Pancreas (tissue), 10 donors: ENCODE measurements around the gene SEMA4D. TPM values are rescaled to one million over a fixed set of nuclear protein-coding genes. Genes with fewer than 3 reads are reported as not detected.

Experiments used
- ATAC-seq, 4 donors: fragments of 200-7000 bp; cut with Tn5 transposase; one replicate each; pipeline versions ENCODE4 v1.8.0 to v1.9.1; 2020; ENCODE audit warnings: mild to moderate bottlenecking in 4 of 4, moderate library complexity in 4 of 4
- DNase-seq, 6 donors: peaks; one replicate each; pipeline ENCODE4 v3.0.0-alpha.2; 2020
- FAIRE-seq: peaks from 2 replicates; lab custom pipeline; 2012; peaks lifted over from hg19 to GRCh38; lab: Jason Lieb, UNC
- H3K27ac ChIP-seq, 4 donors: fragments of 200-600 bp; sonication (generic); 1 replicate in 3 of 4; 2 replicates in 1 of 4; pipeline versions ENCODE4 v1.5.0 to v1.8.0; 2020
- H3K27me3 ChIP-seq, 4 donors: fragments of 200-600 bp; one replicate each; pipeline ENCODE4 v1.8.0; 2021
- H3K36me3 ChIP-seq, 3 donors: fragments of 200-600 bp; sonication (generic) in 1 of 3; one replicate each; pipeline versions ENCODE4 v1.5.0 to v1.8.0; 2020 to 2021
- H3K4me1 ChIP-seq, 3 donors: fragments of 200-600 bp; one replicate each; pipeline ENCODE4 v1.8.0; 2021
- H3K4me3 ChIP-seq, 4 donors: fragments of 200-600 bp; sonication (generic) in 2 of 4; one replicate each; pipeline versions ENCODE4 v1.5.0 to v1.8.0; 2020 to 2021
- H3K9me3 ChIP-seq, 4 donors: fragments of 200-600 bp; one replicate each; pipeline ENCODE4 v1.8.0; 2021
- WGBS, 2 donors: extraction: QIAGEN DNeasy Blood & Tissue Kit; methylation state at CpG; one replicate each; pipeline ENCODE4 v1.1.7; 2013; 5-methylcytosine and 5-hydroxymethylcytosine counted together
- intact Hi-C, 3 donors: fragments of 100-400 bp; cut with DNase I; formaldehyde crosslinking; loops; one replicate each; pipeline versions ENCODE4 v1.11.1 to v1.14.2; 2022
- polyA plus RNA-seq, 2 donors: library from polyadenylated mRNA; stranded (reverse); fragments of 200-250 nt; gene quantifications; one replicate each; pipeline ENCODE4 v1.2.3, GENCODE V29; 2013
- total RNA-seq, 6 donors: library from RNA; stranded (reverse); fragmentation: NEBNext Ultra II Directional in 4 of 6; extraction: Animal tissue kit (Norgen Biotek cat#: 25700) in 4 of 6; gene quantifications; one replicate each; pipeline versions ENCODE4 v1.2.1 to v1.2.4, GENCODE V29; 2021 to 2023
- TF ChIP-seq, protein P1 (sequence below), 4 donors: fragments of 200-600 bp; sonication (generic) in 3 of 4; IDR thresholded peaks; one replicate each; pipeline versions ENCODE4 v1.5.0 to v1.8.0; 2021; ENCODE audit warnings: antibody characterized with exemption in 4 of 4
- donor health status: healthy with polysubstance abuse.
- donor health status: DM: no; HTN: no; CAD: no; lungs with moderate emphysema.
- donor health status: DM: no; HTN: no; CAD: no.
- donor health status: control.
- donor health status: control.
- donor health status: Bipolar disorder and iron deficiency.
- donor health status: DM: yes; HTN: yes; CAD: no.
- donor health status: DM: no; HTN: no; CAD: no.
- donor health status: DM: no; HTN: no; CAD: no.
- donor health status: DM: yes; HTN: yes; CAD: no.

The SEMA4D gene
- total and polyA plus RNA-seq, 8 donors: 7.1 to 29.7 (median 12.9) TPM

DNA sequence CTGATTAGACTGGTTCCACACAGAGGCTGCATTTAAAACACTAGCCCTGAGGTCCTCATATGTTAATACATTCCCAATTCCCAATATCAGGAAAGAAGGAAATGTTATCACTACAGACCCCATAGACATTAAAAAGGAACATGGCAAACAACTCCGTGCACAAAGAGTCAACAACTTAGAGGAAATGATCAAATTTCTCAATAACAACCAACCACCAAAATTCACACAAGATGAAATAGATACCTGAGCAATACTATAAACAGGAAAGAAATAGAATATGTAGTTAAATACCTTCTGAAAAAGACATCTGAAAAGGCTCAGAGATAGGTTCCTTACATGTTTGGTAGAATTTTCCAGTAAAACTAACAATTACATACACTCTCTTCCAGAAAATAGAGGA, 28.9 kb downstream of the SEMA4D start:
- WGBS, 2 donors: 45 to 70% methylated on average over 1 of the region's 1 CpG
- FAIRE-seq: no peak
- H3K4me3 ChIP-seq: no peak overlapping the region
- H3K9me3 ChIP-seq: no peaks in the 10 kb centered on the region
- DNase-seq: no peak
- no peaks in the 10 kb centered on the region for H3K27me3 ChIP-seq
- ATAC-seq: no peak
- H3K27ac ChIP-seq: no peak overlapping the region
- intact Hi-C loops: no loop called here
- TF ChIP-seq, protein P1, sequence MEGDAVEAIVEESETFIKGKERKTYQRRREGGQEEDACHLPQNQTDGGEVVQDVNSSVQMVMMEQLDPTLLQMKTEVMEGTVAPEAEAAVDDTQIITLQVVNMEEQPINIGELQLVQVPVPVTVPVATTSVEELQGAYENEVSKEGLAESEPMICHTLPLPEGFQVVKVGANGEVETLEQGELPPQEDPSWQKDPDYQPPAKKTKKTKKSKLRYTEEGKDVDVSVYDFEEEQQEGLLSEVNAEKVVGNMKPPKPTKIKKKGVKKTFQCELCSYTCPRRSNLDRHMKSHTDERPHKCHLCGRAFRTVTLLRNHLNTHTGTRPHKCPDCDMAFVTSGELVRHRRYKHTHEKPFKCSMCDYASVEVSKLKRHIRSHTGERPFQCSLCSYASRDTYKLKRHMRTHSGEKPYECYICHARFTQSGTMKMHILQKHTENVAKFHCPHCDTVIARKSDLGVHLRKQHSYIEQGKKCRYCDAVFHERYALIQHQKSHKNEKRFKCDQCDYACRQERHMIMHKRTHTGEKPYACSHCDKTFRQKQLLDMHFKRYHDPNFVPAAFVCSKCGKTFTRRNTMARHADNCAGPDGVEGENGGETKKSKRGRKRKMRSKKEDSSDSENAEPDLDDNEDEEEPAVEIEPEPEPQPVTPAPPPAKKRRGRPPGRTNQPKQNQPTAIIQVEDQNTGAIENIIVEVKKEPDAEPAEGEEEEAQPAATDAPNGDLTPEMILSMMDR (IDR thresholded peaks at IDR 0.05): no peak
- no peaks in the 10 kb centered on the region for H3K36me3 ChIP-seq
- H3K4me1 ChIP-seq: no peaks in the 10 kb centered on the region

DNA sequence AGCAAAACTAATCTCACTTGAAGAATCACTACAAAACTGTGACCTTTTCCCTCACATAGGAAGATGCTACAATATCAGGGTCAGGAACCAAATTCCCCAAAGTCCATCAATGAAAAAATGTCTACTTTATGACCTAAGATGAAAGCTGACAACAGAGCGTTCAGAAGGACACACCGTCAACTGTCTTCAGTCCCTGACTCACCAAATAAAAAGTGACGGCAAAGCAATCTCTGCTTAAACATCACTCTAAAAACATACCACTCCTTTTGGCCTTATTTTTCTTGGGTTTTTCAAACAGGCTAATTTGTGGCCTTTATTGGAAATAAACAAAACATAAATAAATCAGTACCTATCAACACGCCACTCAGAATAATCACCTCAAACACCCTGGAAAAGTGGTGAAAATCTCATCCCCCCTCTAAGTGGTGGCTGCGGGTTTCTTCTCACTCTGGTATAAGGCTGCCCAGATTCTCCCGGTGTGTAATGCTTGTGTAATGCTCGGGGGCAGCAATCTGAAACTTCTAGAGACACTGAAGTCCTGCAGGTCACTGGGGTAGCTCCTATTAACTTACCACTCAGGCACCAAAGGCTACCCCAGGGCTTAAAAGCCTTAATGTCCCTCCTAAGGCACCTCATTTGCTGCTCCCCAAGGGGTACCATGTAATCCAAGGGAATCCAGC, 29.5 kb downstream of the SEMA4D start:
- WGBS, 2 donors: 91 to 94% methylated on average over 7 of the region's 7 CpGs
- intact Hi-C loops: no loop called here
- Histone ChIP-seq H3K27me3 (no peaks in the 10 kb centered on the region), H3K4me3 (no peak overlapping the region), H3K4me1 (no peaks in the 10 kb centered on the region), H3K36me3 (no peaks in the 10 kb centered on the region), H3K27ac (no peak overlapping the region), H3K9me3 (no peaks in the 10 kb centered on the region)
- no peak for FAIRE-seq
- no peak for DNase-seq
- ATAC-seq: no peak
- TF ChIP-seq, protein P1 (IDR thresholded peaks at IDR 0.05): no peak

DNA sequence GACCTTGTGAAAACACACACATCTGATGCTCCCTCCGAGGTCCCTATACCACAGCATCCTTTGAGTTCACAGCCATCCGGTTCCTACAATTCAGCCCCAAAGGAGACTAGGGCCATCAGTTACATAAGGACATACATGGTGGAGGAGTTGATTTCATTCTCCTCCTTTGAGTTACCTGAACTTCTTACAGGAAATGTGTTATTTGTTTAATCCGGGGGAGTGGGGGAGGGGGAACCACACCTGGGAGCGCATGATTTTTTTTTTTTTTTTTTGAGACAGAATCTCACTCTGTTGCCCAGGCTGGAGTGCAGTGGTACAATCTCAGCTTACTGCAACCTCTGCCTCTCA, 30.7 kb downstream of the SEMA4D start:
- no peaks in the 10 kb centered on the region for H3K4me1 ChIP-seq
- intact Hi-C loops: no loop called here

DNA sequence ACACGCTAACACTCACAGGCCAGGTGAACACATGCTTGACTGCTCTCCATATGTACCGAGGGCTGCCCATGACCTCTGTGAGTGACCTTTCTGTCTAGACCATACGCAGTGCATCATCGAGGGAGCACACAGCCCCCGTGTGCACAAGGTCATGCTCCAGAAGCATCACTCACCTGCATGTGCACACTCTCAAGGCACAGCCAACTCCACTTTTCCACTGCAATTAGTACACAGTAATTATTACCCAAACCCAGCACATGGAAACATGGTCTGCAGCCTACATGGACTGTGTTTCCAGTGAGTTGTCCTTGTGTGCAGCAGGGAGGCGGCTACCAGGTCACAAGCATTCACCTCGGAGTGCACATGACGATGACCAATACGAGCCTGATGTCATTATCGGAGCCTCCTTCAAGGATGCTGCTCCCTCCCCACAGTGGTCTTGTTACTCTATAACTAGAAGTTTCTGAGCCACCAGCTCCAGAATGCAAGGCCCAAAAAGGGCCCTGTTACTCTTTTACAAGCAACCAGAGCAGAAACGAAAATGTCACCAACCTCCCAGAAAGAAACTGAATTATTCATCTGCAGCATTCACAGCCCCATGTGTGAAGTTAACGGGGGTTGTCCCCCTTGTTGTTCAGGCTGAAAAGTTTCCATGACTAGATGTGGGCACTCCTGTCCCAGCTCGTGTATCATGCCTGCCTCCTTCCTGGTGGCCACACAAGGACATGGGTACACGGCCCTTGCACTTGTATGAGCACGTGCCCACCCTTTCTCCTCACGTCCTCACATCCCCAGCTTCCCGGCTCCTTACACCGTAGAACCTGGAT, 31.2 kb downstream of the SEMA4D start:
- no peaks in the 10 kb centered on the region for H3K9me3 ChIP-seq
- H3K36me3 ChIP-seq: no peaks in the 10 kb centered on the region
- no peak overlapping the region for H3K4me3 ChIP-seq
- WGBS, 2 donors: 83% methylated on average over 18 of the region's 18 CpGs
- FAIRE-seq (no peak), ATAC-seq (no peak), DNase-seq (peak in 1 of 6 donors; percentile 32)
- H3K4me1 ChIP-seq: no peaks in the 10 kb centered on the region
- H3K27ac ChIP-seq: no peak overlapping the region
- TF ChIP-seq, protein P1 (IDR thresholded peaks at IDR 0.05): no peak
- no peaks in the 10 kb centered on the region for H3K27me3 ChIP-seq
- intact Hi-C loops: no loop called here

More for the DNA sequence above, 30.7 kb downstream of the SEMA4D start:
- TF ChIP-seq, protein P1 (IDR thresholded peaks at IDR 0.05): no peak
- Histone ChIP-seq H3K9me3 (no peaks in the 10 kb centered on the region), H3K27ac (no peak overlapping the region), H3K4me3 (no peak overlapping the region), H3K36me3 (no peaks in the 10 kb centered on the region), H3K27me3 (no peaks in the 10 kb centered on the region)
- FAIRE-seq (no peak), DNase-seq (no peak), ATAC-seq (no peak)
- WGBS, 2 donors: 69 to 83% methylated on average over 4 of the region's 4 CpGs
